GM12878 (cell line): Measurements from ENCODE around the gene HS3ST3A1. TPM values are rescaled to one million over a fixed set of nuclear protein-coding genes. Genes with fewer than 3 reads are reported as not detected.

Experiments used
- ATAC-seq: fragments of 200-7000 bp; cut with Tn5 transposase; 3 replicates; pipeline ENCODE4 v1.9.1; 2020; ENCODE audit warnings: mild to moderate bottlenecking, moderate library complexity
- BruUV-seq: library from RNA; stranded (reverse); fragments of 400-500 nt; replicated peaks from 2 replicates; lab custom pipeline; 2021; lab: Mats Ljungman, UMichigan
- CTCF ChIA-PET: fragments of 300-600 bp; sonication (Branson Sonifier 250); formaldehyde crosslinking; extraction: SDS; loops from one replicate; lab custom pipeline; 2021; ENCODE audit warnings: inconsistent platforms; lab: Yijun Ruan, JAX
- POLR2A ChIA-PET: fragments of 350-600 bp; formaldehyde crosslinking; extraction: SDS; loops from one replicate; lab custom pipeline; 2021; ENCODE audit warnings: inconsistent platforms; lab: Charles Lee
- RAD21 ChIA-PET: fragments of 300-600 bp; sonication (Branson Sonifier 250); formaldehyde crosslinking; loops from one replicate; lab custom pipeline; 2023; ENCODE audit warnings: antibody characterized with exemption; ENCODE audit not compliant: unreplicated experiment; lab: Charles Lee
- SMC1A ChIA-PET: fragments of 300-600 bp; sonication (Branson Sonifier 250); formaldehyde crosslinking; loops from one replicate; lab custom pipeline; 2023; ENCODE audit not compliant: unreplicated experiment, uncharacterized antibody; lab: Charles Lee
- DNase-seq: peaks from one replicate; pipeline ENCODE4 v3.0.0-alpha.2; 2011; ENCODE audit warnings: low read depth, low spot score
- FAIRE-seq: peaks from 3 replicates; lab custom pipeline; 2011; peaks lifted over from hg19 to GRCh38; lab: Jason Lieb, UNC
- H2AFZ ChIP-seq: 2 replicates; pipeline ENCODE4 v1.6.0; 2011; ENCODE audit warnings: low read depth, low read length, control low read depth; ENCODE audit not compliant: control insufficient read depth
- H3K27ac ChIP-seq: 2 replicates; pipeline ENCODE4 v1.5.1; 2011; ENCODE audit warnings: control low read depth; ENCODE audit not compliant: control insufficient read depth, insufficient read depth
- H3K27me3 ChIP-seq, 2 experiments: replicated peaks in 1 of 2; 2 replicates each; pipeline versions ENCODE4 v1.6.0 to v1.6.1; 2011; ENCODE audit warnings: low read length in 1 of 2; ENCODE audit not compliant: control insufficient read depth in 2 of 2, insufficient read depth in 2 of 2
- H3K36me3 ChIP-seq, 2 experiments: 2 replicates each; pipeline ENCODE4 v1.5.1; 2011; ENCODE audit warnings: low read length in 1 of 2; ENCODE audit not compliant: control insufficient read depth in 2 of 2, insufficient read depth in 2 of 2
- H3K4me1 ChIP-seq: 2 replicates; pipeline ENCODE4 v1.6.1; 2011; ENCODE audit warnings: mild to moderate bottlenecking, low read length, moderate library complexity, mixed read lengths; ENCODE audit not compliant: control insufficient read depth, insufficient read depth
- H3K4me2 ChIP-seq: 2 replicates; pipeline ENCODE4 v1.6.0; 2011; ENCODE audit warnings: control low read depth; ENCODE audit not compliant: control insufficient read depth, insufficient read depth
- H3K4me3 ChIP-seq: fragments of 200-600 bp; sonication (generic); 2 replicates; pipeline ENCODE4 v1.5.1; 2016
- H3K79me2 ChIP-seq: 2 replicates; pipeline ENCODE4 v1.6.0; 2011; ENCODE audit warnings: low read length; ENCODE audit not compliant: control insufficient read depth, insufficient read depth
- H3K9ac ChIP-seq: 2 replicates; pipeline ENCODE4 v1.8.0; 2011; ENCODE audit warnings: low read length, control low read depth, mixed read lengths; ENCODE audit not compliant: control insufficient read depth, insufficient read depth
- H3K9me3 ChIP-seq: replicated peaks from 3 replicates; pipeline ENCODE4 v1.5.1; 2011; ENCODE audit warnings: mild to moderate bottlenecking, low read length; ENCODE audit not compliant: control insufficient read depth, insufficient read depth
- H4K20me1 ChIP-seq: 2 replicates; pipeline ENCODE4 v1.6.0; 2011; ENCODE audit not compliant: control insufficient read depth, insufficient read depth
- ASH2L ChIP-seq: fragments of 300-600, 200-600 bp; sonication (generic); IDR thresholded peaks from 2 replicates; pipeline ENCODE4 v1.6.1; 2017; ENCODE audit warnings: low read depth, mild to moderate bottlenecking, borderline replicate concordance
- BCL3 ChIP-seq: IDR thresholded peaks from 2 replicates; pipeline ENCODE4 v1.6.1; 2011; ENCODE audit warnings: borderline replicate concordance, low read depth, mild to moderate bottlenecking, moderate library complexity, low read length; ENCODE audit not compliant: insufficient read depth, poor library complexity, severe bottlenecking
- DPF2 ChIP-seq: fragments of 450-650 bp; IDR thresholded peaks from 2 replicates; pipeline ENCODE4 v1.6.1; 2017; ENCODE audit warnings: mild to moderate bottlenecking
- MYB ChIP-seq: fragments of 150-350 bp; IDR thresholded peaks from 2 replicates; pipeline ENCODE4 v1.6.1; 2014; ENCODE audit warnings: mild to moderate bottlenecking, low read depth, low read length, borderline replicate concordance
- RAD51 ChIP-seq: fragments of 450-650 bp; IDR thresholded peaks from 2 replicates; pipeline ENCODE4 v1.6.1; 2016; ENCODE audit warnings: moderate library complexity, mild to moderate bottlenecking, inconsistent platforms
- RCOR1 ChIP-seq: conservative IDR thresholded peaks from 2 replicates; pipeline ENCODE4 v1.6.1; 2012; ENCODE audit warnings: low read depth, low read length, improper control_type of control experiment
- SKIL ChIP-seq: fragments of 450-650 bp; IDR thresholded peaks from 2 replicates; pipeline ENCODE4 v1.6.1; 2017; ENCODE audit warnings: mild to moderate bottlenecking, low read depth, inconsistent platforms; ENCODE audit not compliant: poor library complexity, severe bottlenecking
- WGBS: methylation state at CpG from one replicate; pipeline ENCODE4 v1.1.6; 2016; ENCODE audit warnings: low lambda C conversion rate; ENCODE audit not compliant: insufficient replicate concordance, insufficient coverage; ENCODE audit errors: missing lambda C conversion rate; 5-methylcytosine and 5-hydroxymethylcytosine counted together
- in situ Hi-C: fragments of 300-500 bp; cut with MboI; formaldehyde crosslinking; loops from 9 replicates; pipeline ENCODE4 v1.14.3; 2018; ENCODE audit warnings: mixed read lengths
- intact Hi-C: fragments of 100-400 bp; cut with micrococcal nuclease; formaldehyde crosslinking; loops from one replicate; pipeline ENCODE4 v1.14.2; 2022; ENCODE audit not compliant: unreplicated experiment
- polyA plus RNA-seq, 11 experiments: library from polyadenylated mRNA; depleted of rRNA in 4 of 11; unstranded in 6 of 11; stranded (reverse) in 5 of 11; fragments of >200 nt; fragmentation: Nextera tagmentation in 4 of 11; fragmentation: Illumina TruSeq in 1 of 11; extraction: Ambion mirVana in 4 of 11; extraction: Trizol in 1 of 11; gene quantifications; 1 replicate in 1 of 11; 2 replicates in 10 of 11; pipeline versions ENCODE4 v1.2.1 to v1.2.3, GENCODE V29; 2011 to 2016; ENCODE audit warnings: inconsistent platforms in 2 of 11, missing spikeins in 2 of 11, low read depth in 1 of 11
- total RNA-seq, 4 experiments: library from RNA; depleted of rRNA in 3 of 4; stranded (reverse); fragments of >200 nt in 3 of 4; fragmentation: Illumina TruSeq in 1 of 4; extraction: Trizol in 1 of 4; gene quantifications; 2 replicates each; pipeline versions ENCODE4 v1.2.1 to v1.2.3, GENCODE V29; 2013 to 2021
- TF ChIP-seq, protein P1 (sequence below): fragments of 450-650 bp; IDR thresholded peaks from 2 replicates; pipeline ENCODE4 v1.6.1; 2016; ENCODE audit warnings: mild to moderate bottlenecking

The HS3ST3A1 gene
- total and polyA plus RNA-seq, 10 of the 15 experiments (the other 5 are each of a cell fraction or from before 2014, with no cell fraction given) = 0.24 to 0.26 TPM; not detected in 8

DNA sequence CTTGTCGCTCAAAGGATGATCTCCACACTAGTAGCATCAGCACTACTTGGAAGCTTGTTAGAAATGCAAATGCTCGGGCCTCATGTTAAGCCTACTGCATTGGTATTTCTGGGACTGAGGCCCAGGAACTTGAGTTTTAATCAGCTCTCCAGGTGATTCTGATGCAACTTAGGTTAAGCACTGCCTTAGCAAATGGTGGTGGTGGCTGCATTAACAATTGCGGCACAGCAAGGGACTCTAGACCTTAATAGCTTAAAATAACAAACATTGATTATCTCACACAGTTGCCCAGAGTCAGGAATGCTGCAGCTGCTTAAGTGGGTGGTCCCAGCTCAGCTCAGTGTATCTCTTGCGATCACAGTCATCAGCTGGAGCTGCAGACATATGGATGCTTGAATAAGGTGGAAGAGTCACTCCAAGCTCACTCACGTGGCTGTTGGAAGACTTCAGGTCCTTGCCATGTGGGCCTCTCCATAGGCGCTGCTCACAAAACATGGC is 25.8 kb downstream of the HS3ST3A1 start:
- no peak for FAIRE-seq
- Histone ChIP-seq H3K27me3 (no peaks in the 10 kb centered on the region), H3K36me3 (no peaks in the 10 kb centered on the region)

More for the DNA sequence above, 25.8 kb downstream of the HS3ST3A1 start:
- Histone ChIP-seq H3K4me3 (no peak overlapping the region), H3K4me1 (no peaks in the 10 kb centered on the region), H3K9ac (no peak overlapping the region), H3K27ac (no peak overlapping the region), H3K4me2 (no peak overlapping the region), H2AFZ (no peak overlapping the region), H3K9me3 (no peaks in the 10 kb centered on the region; the same call in 2 of the 3 replicates), H4K20me1 (no peaks in the 10 kb centered on the region), H3K79me2 (no peaks in the 10 kb centered on the region)
- DNase-seq (no peak), ATAC-seq (no peak)
- ChIA-PET RAD21 (interaction anchor here (1.0 kb wide), 1 partner anchor 40 kb away, joined by 3 read pairs; no protein-coding TSS in a partner anchor), CTCF (interaction anchor here (0.9 to 1.4 kb wide), 4 partner anchors 18 to 545 kb away, joined by 3 to 6 read pairs (median 4); no protein-coding TSS in a partner anchor), POLR2A (no interaction called here), SMC1A (interaction anchor here (0.8 to 1.7 kb wide), 3 partner anchors 39 to 252 kb away, joined by 3 to 4 read pairs (median 3); no protein-coding TSS in a partner anchor)
- intact Hi-C loops = no loop called here
- no TSS peak for BruUV-seq
- TF ChIP-seq DPF2 (no peak), RAD51 (no peak), RCOR1 (no peak), MYB (no peak), ASH2L (no peak), BCL3 (no peak), SKIL (no peak)
- TF ChIP-seq, protein P1, sequence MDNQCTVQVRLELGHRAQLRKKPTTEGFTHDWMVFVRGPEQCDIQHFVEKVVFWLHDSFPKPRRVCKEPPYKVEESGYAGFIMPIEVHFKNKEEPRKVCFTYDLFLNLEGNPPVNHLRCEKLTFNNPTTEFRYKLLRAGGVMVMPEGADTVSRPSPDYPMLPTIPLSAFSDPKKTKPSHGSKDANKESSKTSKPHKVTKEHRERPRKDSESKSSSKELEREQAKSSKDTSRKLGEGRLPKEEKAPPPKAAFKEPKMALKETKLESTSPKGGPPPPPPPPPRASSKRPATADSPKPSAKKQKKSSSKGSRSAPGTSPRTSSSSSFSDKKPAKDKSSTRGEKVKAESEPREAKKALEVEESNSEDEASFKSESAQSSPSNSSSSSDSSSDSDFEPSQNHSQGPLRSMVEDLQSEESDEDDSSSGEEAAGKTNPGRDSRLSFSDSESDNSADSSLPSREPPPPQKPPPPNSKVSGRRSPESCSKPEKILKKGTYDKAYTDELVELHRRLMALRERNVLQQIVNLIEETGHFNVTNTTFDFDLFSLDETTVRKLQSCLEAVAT = no peak
- in situ Hi-C loops = no loop called here
- 11% methylated on average over 6 of the region's 6 CpGs for WGBS
